Breast epithelium (tissue), 3 donors: ENCODE measurements around the gene NNT.

ENCODE experiments used
- POLR2A ChIP-seq: fragments of 450-650 bp; IDR thresholded peaks from one replicate; pipeline ENCODE4 v1.6.1; 2016; ENCODE audit warnings: antibody characterized with exemption, mild to moderate bottlenecking, moderate library complexity
- TF ChIP-seq, protein P1 (sequence below), 3 donors: fragments of 450-650 bp; IDR thresholded peaks; one replicate each; pipeline ENCODE4 v1.5.1; 2016 to 2017; ENCODE audit warnings: antibody characterized with exemption in 3 of 3, mild to moderate bottlenecking in 3 of 3, moderate library complexity in 3 of 3

DNA sequence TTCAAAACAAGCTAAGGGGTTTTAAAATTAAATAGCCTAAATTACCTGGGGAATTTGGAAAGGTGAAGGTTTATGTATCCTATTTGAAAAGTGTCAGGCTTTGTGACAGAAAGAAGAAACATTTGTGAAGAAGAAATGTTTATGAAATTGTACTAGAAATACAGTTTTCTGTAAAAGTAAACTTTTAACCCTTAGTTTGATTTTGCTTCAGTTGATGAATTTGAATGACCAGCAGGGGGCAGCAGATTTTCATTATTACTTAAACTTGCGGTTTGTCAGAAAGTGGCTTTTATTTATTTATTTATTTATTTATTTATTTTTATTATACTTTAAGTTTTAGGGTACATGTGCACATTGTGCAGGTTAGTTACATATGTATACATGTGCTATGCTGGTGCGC, 58.1 kb downstream of the NNT start:
- TF ChIP-seq, protein P1, sequence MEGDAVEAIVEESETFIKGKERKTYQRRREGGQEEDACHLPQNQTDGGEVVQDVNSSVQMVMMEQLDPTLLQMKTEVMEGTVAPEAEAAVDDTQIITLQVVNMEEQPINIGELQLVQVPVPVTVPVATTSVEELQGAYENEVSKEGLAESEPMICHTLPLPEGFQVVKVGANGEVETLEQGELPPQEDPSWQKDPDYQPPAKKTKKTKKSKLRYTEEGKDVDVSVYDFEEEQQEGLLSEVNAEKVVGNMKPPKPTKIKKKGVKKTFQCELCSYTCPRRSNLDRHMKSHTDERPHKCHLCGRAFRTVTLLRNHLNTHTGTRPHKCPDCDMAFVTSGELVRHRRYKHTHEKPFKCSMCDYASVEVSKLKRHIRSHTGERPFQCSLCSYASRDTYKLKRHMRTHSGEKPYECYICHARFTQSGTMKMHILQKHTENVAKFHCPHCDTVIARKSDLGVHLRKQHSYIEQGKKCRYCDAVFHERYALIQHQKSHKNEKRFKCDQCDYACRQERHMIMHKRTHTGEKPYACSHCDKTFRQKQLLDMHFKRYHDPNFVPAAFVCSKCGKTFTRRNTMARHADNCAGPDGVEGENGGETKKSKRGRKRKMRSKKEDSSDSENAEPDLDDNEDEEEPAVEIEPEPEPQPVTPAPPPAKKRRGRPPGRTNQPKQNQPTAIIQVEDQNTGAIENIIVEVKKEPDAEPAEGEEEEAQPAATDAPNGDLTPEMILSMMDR (IDR thresholded peaks at IDR 0.05), result peak; percentile 14 to 44 (median 24)
- TF ChIP-seq POLR2A, result no peak
